H1 (cell line): Measurements from ENCODE around the gene SBF2.

Experiments
- EP300 ChIP-seq, 2 experiments: IDR thresholded peaks; 1 replicate in 1 of 2; 2 replicates in 1 of 2; pipeline ENCODE4 v1.6.1; 2011 to 2012; ENCODE audit warnings: low read depth in 2 of 2, low read length in 2 of 2, mild to moderate bottlenecking in 2 of 2, borderline replicate concordance in 1 of 2, inconsistent platforms in 1 of 2, moderate library complexity in 1 of 2
- EZH2 ChIP-seq: fragments of 200-600 bp; sonication (generic); IDR thresholded peaks from 2 replicates; pipeline ENCODE4 v1.7.1; 2012; ENCODE audit warnings: low read depth, mild to moderate bottlenecking, moderate library complexity, low read length, inconsistent platforms; ENCODE audit not compliant: severe bottlenecking
- RFX5 ChIP-seq: IDR thresholded peaks from 2 replicates; pipeline ENCODE4 v1.6.1; 2011; ENCODE audit warnings: low read depth, low read length, improper control_type of control experiment, borderline replicate concordance

DNA sequence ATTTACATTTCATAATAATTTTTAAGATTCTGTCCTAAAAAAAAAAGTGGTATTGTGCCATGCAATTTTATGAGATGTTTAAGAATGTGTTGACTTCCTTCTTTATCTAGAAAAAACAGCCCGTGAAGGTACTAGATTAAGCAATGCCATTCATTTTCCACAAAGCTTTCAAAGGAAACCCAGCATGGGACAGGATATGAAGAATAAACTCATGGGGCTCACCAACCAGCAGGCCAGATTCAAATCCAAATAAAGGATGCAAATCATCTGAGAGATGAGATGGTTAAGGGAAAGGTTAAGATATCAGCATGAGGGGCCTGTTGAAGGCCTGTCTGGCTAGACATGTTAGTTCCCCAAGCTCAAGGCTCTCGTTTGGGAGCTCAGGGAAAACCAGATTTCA, 431.0 kb downstream of the SBF2 start:
- TF ChIP-seq RFX5 (no peak), EP300 (IDR thresholded peaks at IDR 0.05; ENCODE audit: borderline replicate concordance in 1 of 2, low read depth in 2 of 2, low read length in 2 of 2) (no peak), EZH2 (no peak)
